Left kidney (tissue), 8 donors: ENCODE results near the gene RYR2. TPM values are rescaled to one million over a fixed set of nuclear protein-coding genes. Genes with fewer than 3 reads are reported as not detected.
A peak's percentile ranks its signal among the peaks of the same experiment; 100 is the strongest.

Source experiments
- DNase-seq: peaks from one replicate; pipeline ENCODE4 v3.0.0-alpha.2; 2013
- long read RNA-seq, 8 donors: transcript quantifications; one replicate each; lab custom pipeline, GENCODE V29; 2026
- polyA plus RNA-seq: library from polyadenylated mRNA; unstranded; fragments of 120-200 nt; gene quantifications from one replicate; pipeline ENCODE4 v1.2.1, GENCODE V29; 2013; ENCODE audit not compliant: insufficient read length

The RYR2 gene
- 3.0 TPM for polyA plus RNA-seq
- long read RNA-seq, donor 1 = 0 reads
- long read RNA-seq, donor 2 = 0 reads
- long read RNA-seq, donor 3 = 0 reads
- long read RNA-seq, donor 4 = 0 reads
- long read RNA-seq, donor 5 = 0 reads
- long read RNA-seq, donor 6 = 0 reads
- long read RNA-seq, donor 7 = 0 reads
- long read RNA-seq, donor 8 = 0 reads

- DNase-seq = peak; percentile 43
These were observed at the start of gene RYR2 for GRCh38 chr1:237041795-237042525. Gene RYR2, plus strand, starts transcription at chr1:237042184. Its CDS starts 338 bp downstream, at chr1:237042522.

- DNase-seq = no peak
These were observed 49.5 kb upstream of the RYR2 start for GRCh38 chr1:236992449-236992848.

GRCh38 chr1:236994450-236994849, 47.5 kb upstream of the RYR2 start:
- no peak for DNase-seq

GRCh38 chr1:236997361-236997760, 44.6 kb upstream of the RYR2 start:
- no peak for DNase-seq

- no peak for DNase-seq
These were observed 44.1 kb upstream of the RYR2 start for GRCh38 chr1:236997882-236998281.

GRCh38 chr1:236998546-236998945, 43.4 kb upstream of the RYR2 start:
- DNase-seq = no peak

GRCh38 chr1:237000191-237000590, 41.8 kb upstream of the RYR2 start:
- no peak for DNase-seq

- no peak for DNase-seq
These were observed 38.5 kb upstream of the RYR2 start for GRCh38 chr1:237003516-237003915.

- DNase-seq = no peak
These were observed 37.9 kb upstream of the RYR2 start, which contains the start of gene MT1HL1 for GRCh38 chr1:237004116-237004515. Gene MT1HL1, minus strand, starts transcription at chr1:237004441. Its CDS starts 69 bp downstream, at chr1:237004372.

GRCh38 chr1:237005674-237006073, 36.3 kb upstream of the RYR2 start:
- DNase-seq = no peak

- DNase-seq = no peak
These were observed 34.7 kb upstream of the RYR2 start for GRCh38 chr1:237007147-237007881.

GRCh38 chr1:237009611-237010010, 32.4 kb upstream of the RYR2 start:
- no peak for DNase-seq

- no peak for DNase-seq
These were observed 30.6 kb upstream of the RYR2 start for GRCh38 chr1:237011432-237011831.

GRCh38 chr1:237012361-237012760, 29.6 kb upstream of the RYR2 start:
- DNase-seq = no peak

- no peak for DNase-seq
These were observed 29.1 kb upstream of the RYR2 start for GRCh38 chr1:237012788-237013383.

GRCh38 chr1:237013608-237014007, 28.4 kb upstream of the RYR2 start:
- no peak for DNase-seq

GRCh38 chr1:237016626-237017025, 25.4 kb upstream of the RYR2 start:
- no peak for DNase-seq

GRCh38 chr1:237018896-237019295, 23.1 kb upstream of the RYR2 start:
- DNase-seq = no peak

- DNase-seq = no peak
These were observed 16.5 kb upstream of the RYR2 start for GRCh38 chr1:237025358-237026074.

- DNase-seq = no peak
These were observed 12.7 kb upstream of the RYR2 start for GRCh38 chr1:237029240-237029639.

- DNase-seq = no peak
These were observed 12.0 kb upstream of the RYR2 start for GRCh38 chr1:237029850-237030535.
